Thyroid gland (tissue), 4 donors: ENCODE measurements around the gene ATG5.

Experiments used
- CTCF ChIP-seq, 6 experiments: fragments of 200-600 bp in 3 of 6; fragments of 450-650 bp in 3 of 6; sonication (generic) in 3 of 6; IDR thresholded peaks; one replicate each; pipeline ENCODE4 v1.5.1; 2016 to 2019; ENCODE audit warnings: antibody characterized with exemption in 6 of 6, mild to moderate bottlenecking in 2 of 6, inconsistent platforms in 1 of 6, moderate library complexity in 1 of 6
- POLR2A ChIP-seq, 2 donors: fragments of 450-650 bp; IDR thresholded peaks; one replicate each; pipeline ENCODE4 v1.6.1; 2017; ENCODE audit warnings: antibody characterized with exemption in 2 of 2, mild to moderate bottlenecking in 2 of 2, moderate library complexity in 1 of 2

DNA sequence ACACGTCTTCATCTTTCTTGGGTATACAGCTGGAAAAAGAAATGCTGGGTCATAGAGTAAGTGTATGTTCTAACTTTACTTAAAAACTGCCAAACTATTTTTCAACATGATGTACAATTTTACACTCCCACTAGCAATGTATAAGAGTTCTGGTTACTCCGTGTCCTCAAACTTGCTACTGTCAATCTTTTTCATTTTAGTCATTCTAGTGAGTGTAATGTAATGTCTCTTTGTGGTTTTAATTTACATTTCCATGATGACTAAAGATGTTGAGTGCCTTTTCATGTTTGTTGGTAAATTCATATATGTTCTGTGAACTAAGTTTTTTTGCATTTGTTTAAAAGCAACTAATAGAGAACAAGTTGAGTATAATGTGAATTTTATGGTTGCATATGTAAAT, 43.9 kb downstream of the ATG5 start:
- TF ChIP-seq CTCF (IDR thresholded peaks at IDR 0.05) = no peak
- no peak for TF ChIP-seq POLR2A (IDR thresholded peaks at IDR 0.05)
